Glomerular endothelial cell (primary cell): Measurements from ENCODE around the gene ERO1B. TPM values are rescaled to one million over a fixed set of nuclear protein-coding genes. Genes with fewer than 3 reads are reported as not detected.

Source experiments
- DNase-seq: peaks from one replicate; pipeline ENCODE4 v3.0.0-alpha.2; 2011; ENCODE audit warnings: low read depth, low spot score; ENCODE audit errors: extremely low read depth
- total RNA-seq: library from RNA; depleted of rRNA; stranded (reverse); fragments of >200 nt; gene quantifications from 2 replicates; pipeline ENCODE4 v1.2.3, GENCODE V29; 2015

ERO1B gene
- total RNA-seq, 1 donor from 2014 or later, result 3.7 TPM

GRCh38 chr1:236301080-236301957 is 19.6 kb upstream of the ERO1B start:
- DNase-seq, result no peak

GRCh38 chr1:236297161-236297560 is 15.4 kb upstream of the ERO1B start:
- DNase-seq, result no peak

GRCh38 chr1:236292425-236292824 is 10.7 kb upstream of the ERO1B start:
- DNase-seq, result no peak

GRCh38 chr1:236289492-236290131 is 7.9 kb upstream of the ERO1B start:
- no peak for DNase-seq

GRCh38 chr1:236288620-236288976 is 6.8 kb upstream of the ERO1B start:
- no peak for DNase-seq

- no peak for DNase-seq
Measured at GRCh38 chr1:236287757-236288619, 6.2 kb upstream of the ERO1B start.

- no peak for DNase-seq
Measured at GRCh38 chr1:236287356-236287755, 5.6 kb upstream of the ERO1B start.

GRCh38 chr1:236284291-236284721 is 2.5 kb upstream of the ERO1B start:
- no peak for DNase-seq

- DNase-seq, result no peak
Measured at GRCh38 chr1:236282719-236283118, 961 bp upstream of the ERO1B start.

GRCh38 chr1:236282425-236282716 is 613 bp upstream of the ERO1B start:
- DNase-seq, result no peak

GRCh38 chr1:236281198-236281653 is 532 bp downstream of the ERO1B start:
- DNase-seq, result no peak

- no peak for DNase-seq
Measured at GRCh38 chr1:236280438-236281197, 1.1 kb downstream of the ERO1B start.

GRCh38 chr1:236275586-236275985 is 6.2 kb downstream of the ERO1B start:
- no peak for DNase-seq

- no peak for DNase-seq
Measured at GRCh38 chr1:236275061-236275460, 6.7 kb downstream of the ERO1B start.

- DNase-seq, result no peak
Measured at GRCh38 chr1:236273358-236273757, 8.4 kb downstream of the ERO1B start.

GRCh38 chr1:236269439-236269838 is 12.3 kb downstream of the ERO1B start:
- no peak for DNase-seq

- DNase-seq, result no peak
Measured at GRCh38 chr1:236261898-236262297, 19.9 kb downstream of the ERO1B start.

GRCh38 chr1:236261033-236261432 is 20.7 kb downstream of the ERO1B start:
- DNase-seq, result no peak

- DNase-seq, result no peak
Measured at GRCh38 chr1:236259043-236259442, 22.7 kb downstream of the ERO1B start.

GRCh38 chr1:236258114-236258622 is 23.6 kb downstream of the ERO1B start:
- no peak for DNase-seq
